RWPE2 (cell line): ENCODE results near the gene ZHX3.

Experiments used
- ATAC-seq: fragments of 200-7000 bp; cut with Tn5 transposase; 3 replicates; pipeline ENCODE4 v1.9.1; 2021; ENCODE audit warnings: low read depth
- DNase-seq: peaks from one replicate; pipeline ENCODE4 v3.0.0-alpha.2; 2020; ENCODE audit warnings: low spot score
- H3K27ac ChIP-seq: fragments of 450-650 bp; 2 replicates; pipeline ENCODE4 v1.5.1; 2017; ENCODE audit warnings: mild to moderate bottlenecking; ENCODE audit not compliant: poor library complexity, severe bottlenecking
- H3K27me3 ChIP-seq: fragments of 250-450 bp; sonication (Bioruptor Pico); 2 replicates; pipeline ENCODE4 v1.5.1; 2021; ENCODE audit warnings: mild to moderate bottlenecking, moderate library complexity; ENCODE audit not compliant: insufficient read depth, poor library complexity, severe bottlenecking
- H3K36me3 ChIP-seq: fragments of 250-450 bp; sonication (Bioruptor Pico); 2 replicates; pipeline ENCODE4 v1.5.1; 2020; ENCODE audit warnings: low read depth, mild to moderate bottlenecking, moderate library complexity
- H3K4me1 ChIP-seq: fragments of 250-450 bp; sonication (Bioruptor Pico); 2 replicates; pipeline ENCODE4 v1.5.1; 2021; ENCODE audit warnings: mild to moderate bottlenecking, moderate library complexity; ENCODE audit not compliant: insufficient read depth, poor library complexity, severe bottlenecking
- H3K4me3 ChIP-seq: fragments of 250-450 bp; sonication (Bioruptor Pico); 2 replicates; pipeline ENCODE4 v1.5.1; 2021; ENCODE audit warnings: mild to moderate bottlenecking, moderate library complexity; ENCODE audit not compliant: severe bottlenecking
- H3K9me3 ChIP-seq: fragments of 250-450 bp; sonication (Bioruptor Pico); 2 replicates; pipeline ENCODE4 v1.5.1; 2021; ENCODE audit warnings: mild to moderate bottlenecking, moderate library complexity; ENCODE audit not compliant: severe bottlenecking
- CTCF ChIP-seq: fragments of 450-650 bp; IDR thresholded peaks from one replicate; pipeline ENCODE4 v1.5.1; 2017; ENCODE audit warnings: mild to moderate bottlenecking, moderate library complexity; ENCODE audit not compliant: poor library complexity, severe bottlenecking

The ZHX3 gene

GRCh38 chr20:41167481-41168253 is 149.9 kb downstream of the ZHX3 start:
- ATAC-seq (no peak), DNase-seq (peak; percentile 64)
- Histone ChIP-seq H3K4me3 (no peak overlapping the region), H3K4me1 (no peaks in the 10 kb centered on the region), H3K27me3 (no peaks in the 10 kb centered on the region), H3K27ac (no peak overlapping the region), H3K9me3 (no peaks in the 10 kb centered on the region), H3K36me3 (peaks cover 97% of the 10 kb centered on the region)
- no peak for TF ChIP-seq CTCF

- no peak for TF ChIP-seq CTCF
- H3K4me1 ChIP-seq: no peaks in the 10 kb centered on the region
- H3K36me3 ChIP-seq: peaks cover 96% of the 10 kb centered on the region
- no peak overlapping the region for H3K27ac ChIP-seq
- H3K9me3 ChIP-seq: no peaks in the 10 kb centered on the region
- no peak overlapping the region for H3K4me3 ChIP-seq
- no peaks in the 10 kb centered on the region for H3K27me3 ChIP-seq
- peak; percentile 14; the same call in 1 of the 3 replicates for ATAC-seq
- peak; percentile 80 for DNase-seq
These were observed 150.4 kb downstream of the ZHX3 start for GRCh38 chr20:41167118-41167470.

- Histone ChIP-seq H3K9me3 (no peaks in the 10 kb centered on the region), H3K4me1 (no peaks in the 10 kb centered on the region), H3K4me3 (no peak overlapping the region), H3K36me3 (peaks cover 90% of the 10 kb centered on the region), H3K27me3 (no peaks in the 10 kb centered on the region), H3K27ac (no peak overlapping the region)
- ATAC-seq: no peak
- TF ChIP-seq CTCF: no peak
- peak; percentile 84 for DNase-seq
These were observed 151.1 kb downstream of the ZHX3 start for GRCh38 chr20:41166201-41167117.

GRCh38 chr20:41165001-41165882 is 152.3 kb downstream of the ZHX3 start:
- peaks cover 90% of the 10 kb centered on the region for H3K36me3 ChIP-seq
- ATAC-seq: no peak

More at GRCh38 chr20:41165001-41165882, 152.3 kb downstream of the ZHX3 start:
- no peaks in the 10 kb centered on the region for H3K27me3 ChIP-seq
- no peak overlapping the region for H3K4me3 ChIP-seq
- no peak for TF ChIP-seq CTCF
- no peak overlapping the region for H3K27ac ChIP-seq
- H3K9me3 ChIP-seq: no peaks in the 10 kb centered on the region
- no peaks in the 10 kb centered on the region for H3K4me1 ChIP-seq
- peak; percentile 77 for DNase-seq
